Natural killer cell treated with Interleukin-12 subunit alpha and Interleukin-12 subunit beta and Interleukin-15 and Interleukin-18, amount 100 ng/mL, for 72 hours (primary cell): ENCODE results near the gene FUBP3. TPM values are rescaled to one million over a fixed set of nuclear protein-coding genes. Genes with fewer than 3 reads are reported as not detected.

Experiments used
- ATAC-seq, 2 donors: fragments of 150-1000 bp; cut with Tn5 transposase in 1 of 2; sonication (Bioruptor Pico), chemical (Tn5 transposase) in 1 of 2; 2 replicates each; pipeline ENCODE4 v1.10.0; 2021
- DNase-seq: peaks from one replicate; pipeline ENCODE4 v3.0.0; 2022; ENCODE audit warnings: low spot score
- H3K27ac Mint-ChIP-seq, 2 donors: 1 replicate in 1 of 2; 2 replicates in 1 of 2; pipeline ENCODE4 v1.8.0; 2022; ENCODE audit warnings: mixed read lengths in 2 of 2, mild to moderate bottlenecking in 1 of 2, moderate library complexity in 1 of 2
- H3K27me3 Mint-ChIP-seq, 2 donors: 1 replicate in 1 of 2; 2 replicates in 1 of 2; pipeline ENCODE4 v1.8.0; 2022; ENCODE audit warnings: mixed read lengths in 2 of 2
- H3K36me3 Mint-ChIP-seq: one replicate; pipeline ENCODE4 v1.8.0; 2022; ENCODE audit warnings: mixed read lengths
- H3K4me1 Mint-ChIP-seq, 2 donors: 1 replicate in 1 of 2; 2 replicates in 1 of 2; pipeline ENCODE4 v1.8.0; 2022; ENCODE audit warnings: low read depth in 2 of 2, mixed read lengths in 2 of 2, mild to moderate bottlenecking in 1 of 2
- H3K4me3 Mint-ChIP-seq: one replicate; pipeline ENCODE4 v1.8.0; 2022; ENCODE audit warnings: mixed read lengths
- H3K9me3 Mint-ChIP-seq: 2 replicates; pipeline ENCODE4 v1.8.0; 2022; ENCODE audit warnings: mixed read lengths
- total RNA-seq, 2 donors: library from RNA; stranded (reverse); gene quantifications; one replicate each; pipeline ENCODE4 v1.2.3, GENCODE V29; 2022

Gene FUBP3
- total RNA-seq, 2 donors from 2014 or later: 43.8 to 47.2 TPM

- Mint-ChIP-seq H3K27ac (no peak overlapping the region), H3K4me1 (peaks cover 0 to 2% of the 10 kb centered on the region in 2 donors), H3K27me3 (no peaks in the 10 kb centered on the region), H3K9me3 (no peaks in the 10 kb centered on the region), H3K4me3 (no peak overlapping the region), H3K36me3 (no peaks in the 10 kb centered on the region)
- DNase-seq: no peak
- ATAC-seq: no peak
Observed at GRCh38 chr9:130639124-130639765, 59.9 kb downstream of the FUBP3 start.

- ATAC-seq (peak in 1 of 2 donors; percentile 17), DNase-seq (no peak)
- H3K27me3 Mint-ChIP-seq: no peaks in the 10 kb centered on the region
- no peaks in the 10 kb centered on the region for H3K9me3 Mint-ChIP-seq
- no peak overlapping the region for H3K27ac Mint-ChIP-seq
- peaks cover 0 to 2% of the 10 kb centered on the region in 2 donors for H3K4me1 Mint-ChIP-seq
- no peak overlapping the region for H3K4me3 Mint-ChIP-seq
- no peaks in the 10 kb centered on the region for H3K36me3 Mint-ChIP-seq
Observed at GRCh38 chr9:130639866-130640555, 60.6 kb downstream of the FUBP3 start.

- Mint-ChIP-seq H3K27me3 (no peaks in the 10 kb centered on the region), H3K36me3 (no peaks in the 10 kb centered on the region), H3K9me3 (no peaks in the 10 kb centered on the region), H3K4me3 (no peak overlapping the region), H3K27ac (no peak overlapping the region), H3K4me1 (peaks cover 0 to 2% of the 10 kb centered on the region in 2 donors)
- ATAC-seq (peak; percentile 13 to 40), DNase-seq (no peak)
Observed at GRCh38 chr9:130640681-130641080, 61.3 kb downstream of the FUBP3 start.

DNA sequence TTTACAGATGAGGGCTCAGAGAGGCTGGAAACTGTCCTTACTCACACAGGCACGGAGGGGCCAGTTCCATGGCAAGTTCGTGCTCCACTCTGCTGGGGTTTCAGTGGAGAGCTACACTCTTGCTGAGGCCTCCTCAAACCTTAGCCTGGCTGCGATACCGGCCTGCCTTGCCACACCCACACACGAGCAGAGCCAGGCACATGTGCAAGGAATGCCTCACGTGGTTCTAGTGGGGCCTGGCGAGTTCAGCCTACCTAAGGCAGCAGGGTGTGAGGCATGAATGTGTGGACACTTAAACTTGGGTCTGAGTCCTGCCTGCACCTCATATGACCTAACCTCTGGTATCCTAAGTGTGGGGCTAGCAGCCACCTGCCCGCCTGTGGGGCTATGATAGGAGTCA lies 63.5 kb downstream of the FUBP3 start:
- DNase-seq (no peak), ATAC-seq (peak in 1 of 2 donors; percentile 43)
- Mint-ChIP-seq H3K36me3 (no peaks in the 10 kb centered on the region), H3K27me3 (peaks cover 0 to 4% of the 10 kb centered on the region in 2 donors), H3K9me3 (no peaks in the 10 kb centered on the region), H3K27ac (no peak overlapping the region), H3K4me1 (peaks cover 0 to 2% of the 10 kb centered on the region in 2 donors), H3K4me3 (no peak overlapping the region)

- Mint-ChIP-seq H3K9me3 (no peaks in the 10 kb centered on the region), H3K4me1 (no peaks in the 10 kb centered on the region), H3K27me3 (peaks cover 8 to 10% of the 10 kb centered on the region in 2 donors), H3K27ac (no peak overlapping the region), H3K4me3 (no peak overlapping the region), H3K36me3 (no peaks in the 10 kb centered on the region)
- DNase-seq: no peak
- no peak for ATAC-seq
Observed at GRCh38 chr9:130651221-130651620, 71.8 kb downstream of the FUBP3 start.

DNA sequence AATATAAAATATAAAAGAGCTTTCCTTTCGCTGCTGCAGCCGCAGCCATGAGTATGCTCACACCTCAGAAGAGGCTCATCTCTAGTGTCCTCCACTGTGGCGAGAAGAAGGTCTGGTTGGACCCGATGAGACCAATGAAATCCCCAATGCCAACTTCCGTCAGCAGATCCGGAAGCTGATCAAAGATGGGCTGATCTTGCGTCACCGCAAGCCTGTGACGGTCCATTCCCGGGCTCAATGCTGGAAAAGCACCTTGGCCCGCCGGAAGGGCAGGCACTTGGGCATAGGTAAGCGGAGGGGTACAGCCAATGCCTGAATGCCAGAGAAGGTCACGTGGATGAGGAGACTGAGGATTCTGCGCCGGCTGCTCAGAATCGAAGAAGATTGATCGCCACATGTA lies 72.4 kb downstream of the FUBP3 start:
- Mint-ChIP-seq H3K9me3 (no peaks in the 10 kb centered on the region), H3K4me3 (no peak overlapping the region), H3K27ac (no peak overlapping the region), H3K27me3 (peaks cover 10% of the 10 kb centered on the region in 2 donors), H3K4me1 (no peaks in the 10 kb centered on the region), H3K36me3 (no peaks in the 10 kb centered on the region)
- DNase-seq (no peak), ATAC-seq (no peak)

- H3K9me3 Mint-ChIP-seq: no peaks in the 10 kb centered on the region
- DNase-seq: no peak
- no peaks in the 10 kb centered on the region for H3K4me1 Mint-ChIP-seq
- H3K4me3 Mint-ChIP-seq: no peak overlapping the region
- peaks cover 24 to 28% of the 10 kb centered on the region in 2 donors for H3K27me3 Mint-ChIP-seq
- H3K36me3 Mint-ChIP-seq: no peaks in the 10 kb centered on the region
- no peak for ATAC-seq
- no peak overlapping the region for H3K27ac Mint-ChIP-seq
Observed at GRCh38 chr9:130654879-130655278, 75.5 kb downstream of the FUBP3 start.

DNA sequence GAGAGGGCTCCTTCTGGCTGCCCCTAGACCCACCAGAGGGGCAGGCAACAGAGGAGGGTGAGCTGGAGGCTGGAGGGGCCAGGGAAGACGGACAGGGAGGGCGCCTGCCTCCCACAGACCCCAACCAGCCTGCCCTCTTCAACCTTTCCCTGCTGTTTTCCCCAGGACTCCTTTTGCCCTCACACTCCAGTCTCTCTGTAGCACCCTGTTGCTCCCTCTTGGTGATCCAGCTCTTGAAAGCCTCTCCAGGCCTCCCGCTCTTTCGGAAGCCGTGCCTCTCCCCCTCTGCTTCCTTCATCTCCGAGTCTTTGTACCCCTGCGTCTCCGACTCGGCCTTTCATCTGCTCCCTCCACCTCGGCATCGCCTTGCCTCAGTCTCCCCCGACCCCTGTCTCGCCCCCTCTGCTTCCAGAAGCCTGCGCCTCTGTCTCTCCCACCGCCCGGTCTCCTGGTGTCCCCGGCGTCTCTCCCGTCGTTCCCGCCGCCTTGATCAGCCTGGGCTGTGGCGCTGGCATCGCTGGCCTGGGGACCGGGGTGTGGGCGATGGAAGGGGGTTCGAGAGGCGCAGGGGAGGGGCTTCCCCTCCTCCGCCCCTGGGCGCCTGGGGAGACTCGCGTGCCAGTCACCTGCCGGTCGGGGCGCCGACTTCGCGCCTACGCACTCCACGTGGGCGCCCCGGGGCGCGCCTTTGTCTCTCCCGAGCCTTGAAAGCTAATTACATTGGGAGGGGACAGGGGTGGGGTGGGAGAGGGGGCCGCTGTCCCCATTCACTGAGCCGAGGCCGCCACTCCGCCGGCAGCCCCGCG lies 79.7 kb downstream of the FUBP3 start:
- no peaks in the 10 kb centered on the region for H3K36me3 Mint-ChIP-seq
- no peak for ATAC-seq

GRCh38 chr9:130659699-130660248 lies 80.4 kb downstream of the FUBP3 start:
- DNase-seq (no peak), ATAC-seq (no peak)
- Mint-ChIP-seq H3K36me3 (no peaks in the 10 kb centered on the region), H3K4me1 (peaks cover 5% of the 10 kb centered on the region in 2 donors), H3K27ac (no peak overlapping the region), H3K27me3 (peaks cover 26 to 37% of the 10 kb centered on the region in 2 donors), H3K9me3 (no peaks in the 10 kb centered on the region), H3K4me3 (peak overlapping the region; percentile 53)

More for the DNA sequence above, 79.7 kb downstream of the FUBP3 start:
- Mint-ChIP-seq H3K9me3 (no peaks in the 10 kb centered on the region), H3K27ac (no peak overlapping the region), H3K4me1 (peaks cover 5% of the 10 kb centered on the region in 2 donors), H3K4me3 (no peak overlapping the region), H3K27me3 (peaks cover 26 to 35% of the 10 kb centered on the region in 2 donors)
- DNase-seq: no peak

DNA sequence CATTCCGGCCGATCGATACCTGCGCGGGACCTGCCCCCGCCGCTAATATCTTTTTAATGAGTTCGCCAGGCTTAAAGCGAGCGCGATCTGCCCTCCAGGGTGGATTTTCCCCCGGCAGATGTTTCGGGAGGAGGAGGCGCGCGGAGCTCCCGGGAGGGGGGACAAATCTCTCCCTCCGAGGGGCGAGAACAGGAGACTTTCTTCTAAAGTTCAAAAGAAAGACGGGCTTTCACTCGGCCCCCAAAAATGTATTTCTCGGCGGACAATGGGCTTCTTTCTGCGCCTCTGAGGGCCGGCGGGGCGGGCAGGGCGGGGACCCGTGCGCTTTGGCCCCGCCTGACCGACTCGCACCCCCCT lies 80.9 kb downstream of the FUBP3 start:
- Mint-ChIP-seq H3K36me3 (peaks cover 2% of the 10 kb centered on the region), H3K27ac (no peak overlapping the region), H3K9me3 (no peaks in the 10 kb centered on the region), H3K4me3 (no peak overlapping the region), H3K4me1 (peaks cover 6 to 7% of the 10 kb centered on the region in 2 donors), H3K27me3 (peaks cover 30 to 38% of the 10 kb centered on the region in 2 donors)
- ATAC-seq (no peak), DNase-seq (no peak)

DNA sequence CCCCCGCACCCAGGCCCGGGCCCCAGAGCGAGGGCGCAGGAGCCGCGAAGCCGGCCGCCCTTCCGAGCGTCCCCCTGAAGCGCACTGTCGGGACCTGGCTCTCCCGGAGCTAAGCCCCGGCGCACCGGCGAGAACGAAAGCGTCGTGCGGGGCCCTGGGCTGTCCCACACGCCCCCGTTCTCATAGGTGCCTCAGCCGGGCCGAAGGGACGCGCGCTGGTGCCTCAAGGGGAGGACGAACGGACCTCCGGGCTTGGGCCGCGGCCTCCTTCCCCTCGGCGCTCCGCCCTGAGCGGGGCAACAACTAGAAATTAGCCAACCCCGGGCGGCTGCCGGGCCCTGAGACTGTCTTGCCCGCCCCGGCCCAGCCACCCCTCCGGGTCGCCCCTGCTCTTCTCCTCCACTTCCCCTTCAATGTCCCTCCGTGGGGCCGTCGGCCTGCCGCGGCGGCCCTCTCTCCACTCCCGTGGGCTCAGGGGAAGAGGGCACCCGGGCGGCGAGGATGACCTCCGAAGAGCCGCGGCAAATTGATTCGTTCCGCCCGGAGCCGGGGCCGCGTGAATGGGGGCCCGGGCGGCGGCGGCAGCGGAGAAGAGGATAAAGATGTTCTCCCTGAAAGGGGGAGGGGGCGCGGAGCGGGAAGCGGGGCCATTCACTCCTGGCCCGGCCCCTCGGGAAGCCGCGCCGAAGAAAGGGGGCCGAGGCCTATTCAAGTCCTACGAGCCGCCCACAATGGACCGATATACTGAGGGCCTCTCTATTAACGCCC lies 81.5 kb downstream of the FUBP3 start:
- Mint-ChIP-seq H3K27ac (no peak overlapping the region), H3K4me1 (peaks cover 9 to 10% of the 10 kb centered on the region in 2 donors), H3K9me3 (no peaks in the 10 kb centered on the region), H3K4me3 (no peak overlapping the region), H3K36me3 (peaks cover 6% of the 10 kb centered on the region), H3K27me3 (peaks cover 36 to 42% of the 10 kb centered on the region in 2 donors)
- DNase-seq (no peak), ATAC-seq (no peak)

DNA sequence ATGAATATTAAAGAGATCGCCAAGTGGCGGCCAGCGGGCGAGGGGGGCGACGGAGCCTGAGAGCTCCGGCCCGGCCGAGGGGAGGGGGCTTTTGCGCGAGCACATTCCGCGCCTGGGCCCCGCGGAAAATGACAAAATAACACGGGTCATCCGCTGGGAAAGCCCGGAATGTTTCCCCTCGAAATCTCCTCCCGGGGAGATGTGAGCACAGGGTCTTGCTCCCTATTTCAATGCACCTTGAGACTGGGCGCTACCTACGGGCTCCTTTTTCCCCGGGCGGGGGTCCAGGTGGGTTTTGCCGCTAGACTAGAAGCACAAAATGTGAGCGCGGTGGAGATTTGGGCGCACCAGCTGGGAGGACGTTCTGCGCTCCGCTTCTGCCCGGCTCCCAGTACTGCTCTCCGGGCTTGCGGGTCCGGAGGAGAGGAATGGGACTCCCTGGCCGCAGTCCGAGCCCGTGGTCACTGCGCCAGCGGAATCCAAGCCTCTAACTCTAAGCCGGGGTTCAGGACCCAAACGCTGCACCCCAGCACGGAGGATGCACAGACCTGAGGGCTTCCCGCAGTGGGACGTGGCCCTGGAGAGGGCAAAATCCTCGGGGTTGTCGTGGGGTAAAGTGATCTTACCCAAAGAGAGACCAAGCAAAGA lies 82.2 kb downstream of the FUBP3 start:
- peaks cover 39 to 44% of the 10 kb centered on the region in 2 donors for H3K27me3 Mint-ChIP-seq
- H3K36me3 Mint-ChIP-seq: peaks cover 6% of the 10 kb centered on the region
- H3K9me3 Mint-ChIP-seq: no peaks in the 10 kb centered on the region
- ATAC-seq: no peak
- H3K4me3 Mint-ChIP-seq: no peak overlapping the region
- no peak overlapping the region for H3K27ac Mint-ChIP-seq
- peaks cover 9 to 10% of the 10 kb centered on the region in 2 donors for H3K4me1 Mint-ChIP-seq
- DNase-seq: no peak
